ENCODE data around the gene GRB7. TPM values are rescaled to one million over a fixed set of nuclear protein-coding genes. Genes with fewer than 3 reads are reported as not detected.

The GRB7 gene
- total RNA-seq, 2 donors from 2014 or later = 3.5 to 6.0 TPM

GRCh38 chr17:39782980-39783379 lies 45.2 kb downstream of the GRB7 start:
- peaks cover 17 to 31% of the 10 kb centered on the region in 2 donors for H3K36me3 Mint-ChIP-seq (ENCODE audit: insufficient read depth in 2 of 2)
- peak overlapping the region in 1 of 2 donors; percentile 0 for H3K4me3 Mint-ChIP-seq
- no peaks in the 10 kb centered on the region for H3K9me3 Mint-ChIP-seq
- H3K27ac Mint-ChIP-seq = peak overlapping the region; percentile 9
- no peaks in the 10 kb centered on the region for H3K27me3 Mint-ChIP-seq (ENCODE audit: low read depth)
- no peak for ATAC-seq (replicated peaks in 1 of 2)
- H3K4me1 Mint-ChIP-seq (ENCODE audit: low read depth) = peaks cover 66% of the 10 kb centered on the region
- no peak for DNase-seq

- Mint-ChIP-seq H3K36me3 (ENCODE audit: insufficient read depth in 2 of 2) (peaks cover 21 to 38% of the 10 kb centered on the region in 2 donors), H3K27me3 (ENCODE audit: low read depth) (no peaks in the 10 kb centered on the region), H3K4me1 (ENCODE audit: low read depth) (peaks cover 56% of the 10 kb centered on the region), H3K4me3 (no peak overlapping the region), H3K9me3 (no peaks in the 10 kb centered on the region), H3K27ac (peak overlapping the region; percentile 40)
- no peak for DNase-seq
- ATAC-seq (replicated peaks in 1 of 2) = no peak
Observed at GRCh38 chr17:39787041-39787440, 49.3 kb downstream of the GRB7 start.

GRCh38 chr17:39787743-39788484 lies 50.2 kb downstream of the GRB7 start:
- Mint-ChIP-seq H3K4me3 (no peak overlapping the region), H3K9me3 (no peaks in the 10 kb centered on the region), H3K4me1 (ENCODE audit: low read depth) (peaks cover 56% of the 10 kb centered on the region), H3K27me3 (ENCODE audit: low read depth) (no peaks in the 10 kb centered on the region), H3K36me3 (ENCODE audit: insufficient read depth in 2 of 2) (peaks cover 17 to 38% of the 10 kb centered on the region in 2 donors), H3K27ac (peak overlapping the region; percentile 40)
- ATAC-seq (replicated peaks in 1 of 2) (no peak), DNase-seq (no peak)

- ATAC-seq (replicated peaks in 1 of 2) = peak; percentile 90 to 91
- peak overlapping the region; percentile 85 for H3K27ac Mint-ChIP-seq
- H3K27me3 Mint-ChIP-seq (ENCODE audit: low read depth) = no peaks in the 10 kb centered on the region
- no peaks in the 10 kb centered on the region for H3K9me3 Mint-ChIP-seq
- peak overlapping the region; percentile 64 to 80 for H3K4me3 Mint-ChIP-seq
- H3K36me3 Mint-ChIP-seq (ENCODE audit: insufficient read depth in 2 of 2) = peaks cover 17 to 27% of the 10 kb centered on the region in 2 donors
- H3K4me1 Mint-ChIP-seq (ENCODE audit: low read depth) = peaks cover 63% of the 10 kb centered on the region
- DNase-seq = peak; percentile 64 to 70
Observed at GRCh38 chr17:39791111-39791992, 53.6 kb downstream of the GRB7 start.

GRCh38 chr17:39792526-39793221 lies 54.9 kb downstream of the GRB7 start:
- peak; percentile 33 to 37 for ATAC-seq (replicated peaks in 1 of 2)
- no peak for DNase-seq
- peak overlapping the region; percentile 68 to 80 for H3K4me3 Mint-ChIP-seq
- no peaks in the 10 kb centered on the region for H3K27me3 Mint-ChIP-seq (ENCODE audit: low read depth)
- H3K9me3 Mint-ChIP-seq = no peaks in the 10 kb centered on the region
- peaks cover 13 to 28% of the 10 kb centered on the region in 2 donors for H3K36me3 Mint-ChIP-seq (ENCODE audit: insufficient read depth in 2 of 2)
- H3K4me1 Mint-ChIP-seq (ENCODE audit: low read depth) = peaks cover 68% of the 10 kb centered on the region
- peak overlapping the region; percentile 85 for H3K27ac Mint-ChIP-seq

- Mint-ChIP-seq H3K36me3 (ENCODE audit: insufficient read depth in 2 of 2) (peaks cover 9 to 22% of the 10 kb centered on the region in 2 donors), H3K9me3 (no peaks in the 10 kb centered on the region), H3K4me3 (peak overlapping the region; percentile 68 to 80), H3K27ac (peak overlapping the region; percentile 85), H3K27me3 (ENCODE audit: low read depth) (no peaks in the 10 kb centered on the region), H3K4me1 (ENCODE audit: low read depth) (peaks cover 69% of the 10 kb centered on the region)
- no peak for DNase-seq
- no peak for ATAC-seq (replicated peaks in 1 of 2)
Observed at GRCh38 chr17:39793301-39793872, 55.6 kb downstream of the GRB7 start.

- Mint-ChIP-seq H3K4me3 (peak overlapping the region; percentile 56 to 80), H3K27ac (peak overlapping the region; percentile 85), H3K27me3 (ENCODE audit: low read depth) (no peaks in the 10 kb centered on the region), H3K36me3 (ENCODE audit: insufficient read depth in 2 of 2) (peaks cover 9 to 19% of the 10 kb centered on the region in 2 donors), H3K4me1 (ENCODE audit: low read depth) (peaks cover 79% of the 10 kb centered on the region), H3K9me3 (no peaks in the 10 kb centered on the region)
- peak in 1 of 2 donors; percentile 20 for DNase-seq
- ATAC-seq (replicated peaks in 1 of 2) = peak in 1 of 2 donors; percentile 11
Observed at GRCh38 chr17:39794249-39794970, 56.7 kb downstream of the GRB7 start.

Other genes starting within 250 kb of the GRB7 start
- not detected for gene NEUROD2, start 130.0 kb upstream of the GRB7 start, total RNA-seq
- gene PPP1R1B, start 111.0 kb upstream of the GRB7 start, total RNA-seq = not detected
- gene STARD3, start 100.8 kb upstream of the GRB7 start, total RNA-seq = 10 to 100 TPM; 63.5 to 65.1 TPM
- gene TCAP, start 72.6 kb upstream of the GRB7 start, total RNA-seq = 1 to 10 TPM; 1.4 to 1.5 TPM
- gene PNMT, start 69.5 kb upstream of the GRB7 start, total RNA-seq = under 1 TPM; 0.41 to 0.67 TPM
- 10 to 100 TPM in 1 of 2 donors, 1 to 10 TPM in 1; 8.5 to 12.8 TPM for gene PGAP3, start 49.9 kb upstream of the GRB7 start, total RNA-seq
- 10 to 100 TPM in 1 of 2 donors, 1 to 10 TPM in 1; 8.2 to 12.1 TPM for gene ERBB2, start 37.9 kb upstream of the GRB7 start, total RNA-seq
- 10 to 100 TPM; 39.4 to 40.1 TPM for gene MIEN1, start 7.4 kb upstream of the GRB7 start, total RNA-seq
- gene IKZF3, start 126.4 kb downstream of the GRB7 start, total RNA-seq = 10 to 100 TPM; 70.7 to 78.9 TPM
- gene ZPBP2, start 130.3 kb downstream of the GRB7 start, total RNA-seq = under 1 TPM; 0.36 to 0.81 TPM
- 10 to 100 TPM; 57.0 to 58.0 TPM for gene GSDMB, start 180.7 kb downstream of the GRB7 start, total RNA-seq
- 100 to 1,000 TPM; 104 to 114 TPM for gene ORMDL3, start 189.7 kb downstream of the GRB7 start, total RNA-seq
- not detected for gene LRRC3C, start 189.8 kb downstream of the GRB7 start, total RNA-seq
- gene GSDMA, start 225.1 kb downstream of the GRB7 start, total RNA-seq = 1 to 10 TPM; 2.1 to 4.6 TPM
- 100 to 1,000 TPM in 1 of 2 donors, 10 to 100 TPM in 1; 95.5 to 103 TPM for gene PSMD3, start 242.9 kb downstream of the GRB7 start, total RNA-seq